Natural killer cell (primary cell): Measurements from ENCODE around the gene SIGLEC6. TPM values are rescaled to one million over a fixed set of nuclear protein-coding genes. Genes with fewer than 3 reads are reported as not detected.
A peak's percentile ranks its signal among the peaks of the same experiment; 100 is the strongest.

ENCODE experiments used
- ATAC-seq, 3 donors: fragments of 150-1000 bp in 2 of 3; fragments of 200-7000 bp in 1 of 3; cut with Tn5 transposase; 1 replicate in 1 of 3; 2 replicates in 2 of 3; pipeline ENCODE4 v1.10.0; 2021; ENCODE audit warnings: mild to moderate bottlenecking in 2 of 3, moderate library complexity in 2 of 3
- DNase-seq, 2 donors: peaks; one replicate each; pipeline versions ENCODE4 v3.0.0 to v3.0.0-alpha.2; 2013 to 2021; ENCODE audit warnings: mixed read lengths in 1 of 2
- H3K27ac ChIP-seq: one replicate; pipeline ENCODE4 v1.5.1; 2013; ENCODE audit warnings: mild to moderate bottlenecking, low read length
- H3K27me3 ChIP-seq: one replicate; pipeline ENCODE4 v1.6.1; 2013; ENCODE audit warnings: low read length; ENCODE audit not compliant: control insufficient read depth, insufficient read depth
- H3K36me3 ChIP-seq: one replicate; pipeline ENCODE4 v1.6.1; 2013; ENCODE audit warnings: low read length; ENCODE audit not compliant: control insufficient read depth, insufficient read depth
- H3K4me1 ChIP-seq: one replicate; pipeline ENCODE4 v1.6.1; 2013; ENCODE audit warnings: low read length; ENCODE audit not compliant: control insufficient read depth, insufficient read depth
- H3K4me3 ChIP-seq: one replicate; pipeline ENCODE4 v1.5.1; 2013; ENCODE audit warnings: low read length
- H3K9me3 ChIP-seq: one replicate; pipeline ENCODE4 v1.6.1; 2013; ENCODE audit warnings: low read length; ENCODE audit not compliant: control insufficient read depth, insufficient read depth
- H3K27ac Mint-ChIP-seq, 2 donors: one replicate each; pipeline ENCODE4 v1.8.0; 2022; ENCODE audit warnings: mild to moderate bottlenecking in 2 of 2, mixed read lengths in 2 of 2, moderate library complexity in 1 of 2
- H3K27me3 Mint-ChIP-seq, 2 donors: one replicate each; pipeline ENCODE4 v1.8.0; 2022; ENCODE audit warnings: low read depth in 2 of 2, mixed read lengths in 2 of 2
- H3K36me3 Mint-ChIP-seq: one replicate; pipeline ENCODE4 v1.8.0; 2022; ENCODE audit warnings: mixed read lengths
- H3K4me1 Mint-ChIP-seq, 2 donors: one replicate each; pipeline ENCODE4 v1.8.0; 2022; ENCODE audit warnings: mixed read lengths in 2 of 2
- H3K4me3 Mint-ChIP-seq: one replicate; pipeline ENCODE4 v1.8.0; 2022; ENCODE audit warnings: mild to moderate bottlenecking, moderate library complexity, mixed read lengths
- H3K9me3 Mint-ChIP-seq, 2 donors: one replicate each; pipeline ENCODE4 v1.8.0; 2022; ENCODE audit warnings: mixed read lengths in 2 of 2
- WGBS: methylation state at CpG from one replicate; pipeline ENCODE4 v1.1.7; 2013; ENCODE audit warnings: missing lambda C conversion rate; ENCODE audit not compliant: insufficient coverage; 5-methylcytosine and 5-hydroxymethylcytosine counted together
- intact Hi-C: fragments of 100-400 bp; cut with micrococcal nuclease; formaldehyde crosslinking; loops from one replicate; pipeline ENCODE4 v1.14.2; 2022
- total RNA-seq, 4 donors: library from RNA; stranded (reverse); fragments of 120-200 nt in 1 of 4; gene quantifications; one replicate each; pipeline versions ENCODE4 v1.2.3 to v1.2.4, GENCODE V29; 2013 to 2022
- TF ChIP-seq, protein P1 (sequence below): fragments of 200-600 bp; IDR thresholded peaks from one replicate; pipeline ENCODE4 v1.8.0; 2022; ENCODE audit warnings: antibody characterized with exemption

The SIGLEC6 gene
- total RNA-seq, 3 donors from 2014 or later (not counting 1 experiment from before 2014, with no cell fraction given) = 0.25 to 2.4 (median 0.59) TPM

DNA sequence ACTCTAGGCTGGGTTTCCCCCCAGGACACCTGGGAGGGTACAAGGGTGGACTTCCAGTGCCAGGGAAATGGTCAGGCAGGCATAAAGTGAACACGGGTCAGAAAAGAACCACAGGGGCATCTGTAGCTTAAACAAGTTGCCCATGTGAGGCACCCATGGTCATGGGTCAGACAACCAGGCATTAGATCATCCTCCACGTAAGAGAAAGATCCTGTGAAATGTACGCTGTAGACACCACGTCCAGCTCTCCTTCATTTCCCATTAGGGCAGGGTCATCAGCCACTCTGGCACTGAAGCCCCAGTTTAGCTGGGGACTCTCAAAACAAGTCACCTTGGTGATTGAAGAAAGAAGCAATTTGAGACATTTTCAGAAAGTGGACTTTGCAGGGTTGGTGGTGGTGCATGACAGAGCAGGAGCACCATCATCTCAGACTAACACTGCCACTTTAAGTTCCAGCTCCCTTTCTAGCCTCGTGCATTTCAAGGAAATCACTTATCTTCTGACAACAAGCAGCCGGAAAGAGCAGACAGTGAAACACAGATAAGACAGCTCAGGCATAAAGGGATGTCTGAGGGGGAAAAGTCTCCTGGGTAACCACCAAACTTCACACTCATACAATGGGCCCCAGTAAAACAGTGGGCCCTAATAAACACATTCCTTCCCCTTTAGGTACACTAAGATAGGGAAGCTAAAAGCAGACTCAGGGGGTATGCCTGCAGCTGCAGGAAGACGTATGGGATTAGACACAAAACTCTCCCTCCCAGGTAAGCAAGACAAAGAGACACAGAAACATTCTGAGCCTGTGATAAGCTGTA, 16.1 kb upstream of the SIGLEC6 start:
- ATAC-seq (no peak), DNase-seq (no peak)
- Histone ChIP-seq H3K27ac (no peak overlapping the region), H3K27me3 (no peaks in the 10 kb centered on the region), H3K9me3 (no peaks in the 10 kb centered on the region), H3K36me3 (no peaks in the 10 kb centered on the region), H3K4me3 (no peak overlapping the region), H3K4me1 (peaks cover 44% of the 10 kb centered on the region)
- Mint-ChIP-seq H3K9me3 (peaks cover 0 to under 1% of the 10 kb centered on the region in 2 donors), H3K36me3 (no peaks in the 10 kb centered on the region), H3K4me1 (peaks cover 28 to 49% of the 10 kb centered on the region in 2 donors), H3K27me3 (peaks cover 9 to 18% of the 10 kb centered on the region in 2 donors), H3K27ac (no peak overlapping the region), H3K4me3 (no peak overlapping the region)
- TF ChIP-seq, protein P1, sequence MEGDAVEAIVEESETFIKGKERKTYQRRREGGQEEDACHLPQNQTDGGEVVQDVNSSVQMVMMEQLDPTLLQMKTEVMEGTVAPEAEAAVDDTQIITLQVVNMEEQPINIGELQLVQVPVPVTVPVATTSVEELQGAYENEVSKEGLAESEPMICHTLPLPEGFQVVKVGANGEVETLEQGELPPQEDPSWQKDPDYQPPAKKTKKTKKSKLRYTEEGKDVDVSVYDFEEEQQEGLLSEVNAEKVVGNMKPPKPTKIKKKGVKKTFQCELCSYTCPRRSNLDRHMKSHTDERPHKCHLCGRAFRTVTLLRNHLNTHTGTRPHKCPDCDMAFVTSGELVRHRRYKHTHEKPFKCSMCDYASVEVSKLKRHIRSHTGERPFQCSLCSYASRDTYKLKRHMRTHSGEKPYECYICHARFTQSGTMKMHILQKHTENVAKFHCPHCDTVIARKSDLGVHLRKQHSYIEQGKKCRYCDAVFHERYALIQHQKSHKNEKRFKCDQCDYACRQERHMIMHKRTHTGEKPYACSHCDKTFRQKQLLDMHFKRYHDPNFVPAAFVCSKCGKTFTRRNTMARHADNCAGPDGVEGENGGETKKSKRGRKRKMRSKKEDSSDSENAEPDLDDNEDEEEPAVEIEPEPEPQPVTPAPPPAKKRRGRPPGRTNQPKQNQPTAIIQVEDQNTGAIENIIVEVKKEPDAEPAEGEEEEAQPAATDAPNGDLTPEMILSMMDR = no peak
- intact Hi-C loops = no loop called here
- 33% methylated on average over 6 of the region's 7 CpGs for WGBS

DNA sequence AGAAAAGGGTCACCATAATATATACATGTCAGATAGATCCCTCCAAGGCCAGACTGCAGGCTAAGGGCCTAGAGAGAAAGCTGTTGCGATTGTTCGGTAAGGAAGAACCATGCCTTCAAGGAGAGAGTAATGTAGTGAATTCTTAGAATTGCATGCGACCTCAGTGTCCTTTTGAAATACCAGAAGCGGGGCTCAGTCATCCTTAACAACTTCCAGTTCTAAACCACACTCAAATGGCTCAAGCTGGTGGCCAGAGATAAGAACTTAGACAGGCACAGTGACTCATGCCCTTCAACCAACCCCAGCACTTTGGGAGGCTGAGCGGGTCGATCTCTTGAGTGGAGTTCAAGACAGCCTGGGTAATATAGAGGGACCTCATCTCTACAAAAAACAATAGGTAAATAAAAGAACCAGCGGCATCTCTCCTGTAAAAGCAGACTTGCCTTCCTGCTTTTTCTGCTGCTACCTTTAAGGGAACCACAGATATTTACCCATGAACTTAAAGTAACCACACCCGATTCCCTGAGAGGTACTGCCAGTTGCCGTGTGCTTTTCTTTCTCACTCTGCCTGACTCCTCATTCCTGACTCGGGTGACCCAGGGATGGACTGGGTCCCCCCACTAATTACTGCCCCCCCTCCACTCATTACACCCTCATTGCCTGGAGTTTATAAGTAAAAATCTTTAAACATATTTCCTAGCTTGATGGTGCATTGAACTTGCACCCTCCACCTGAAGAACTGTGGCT, 15.4 kb upstream of the SIGLEC6 start:
- H3K36me3 ChIP-seq = no peaks in the 10 kb centered on the region
- Mint-ChIP-seq H3K36me3 (no peaks in the 10 kb centered on the region), H3K27ac (no peak overlapping the region), H3K27me3 (peaks cover 9 to 18% of the 10 kb centered on the region in 2 donors), H3K4me3 (no peak overlapping the region), H3K4me1 (peaks cover 24 to 42% of the 10 kb centered on the region in 2 donors), H3K9me3 (no peaks in the 10 kb centered on the region)
- no peaks in the 10 kb centered on the region for H3K27me3 ChIP-seq
- DNase-seq (no peak), ATAC-seq (peak in 1 of 3 donors; percentile 81)
- H3K4me3 ChIP-seq = no peak overlapping the region
- no peak overlapping the region for H3K27ac ChIP-seq
- 12% methylated on average over 9 of the region's 10 CpGs for WGBS
- no peaks in the 10 kb centered on the region for H3K9me3 ChIP-seq
- H3K4me1 ChIP-seq = peaks cover 41% of the 10 kb centered on the region
- TF ChIP-seq, protein P1 = no peak
- intact Hi-C loops = no loop called here

DNA sequence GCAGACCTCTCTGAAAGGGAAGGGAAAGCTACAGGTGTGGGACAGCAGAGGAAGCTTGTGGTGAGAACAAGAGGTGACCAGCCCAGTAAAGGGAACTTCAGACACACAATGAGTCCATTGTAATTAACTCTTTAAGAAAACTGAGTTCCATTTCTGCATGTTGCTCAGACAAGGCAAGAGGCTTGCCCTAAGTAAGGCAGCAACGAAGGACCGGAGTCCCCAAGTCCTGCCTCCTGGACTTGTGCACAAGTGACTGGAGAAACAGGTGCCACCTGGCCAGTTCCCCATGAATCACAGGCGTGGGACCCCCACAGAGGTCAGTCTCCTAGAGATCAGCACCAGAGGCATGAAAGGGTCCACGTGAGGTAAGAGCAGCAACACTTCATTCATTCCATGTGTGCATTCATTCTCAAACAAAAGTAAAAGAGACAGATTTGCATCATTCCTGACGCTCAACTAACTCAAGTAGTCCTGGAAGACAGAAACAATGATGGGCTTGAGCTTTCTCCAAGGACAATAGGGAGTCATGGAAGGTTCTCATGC, 14.7 kb upstream of the SIGLEC6 start:
- H3K4me1 ChIP-seq = peaks cover 37% of the 10 kb centered on the region
- H3K27me3 ChIP-seq = no peaks in the 10 kb centered on the region
- Mint-ChIP-seq H3K27ac (no peak overlapping the region), H3K27me3 (peaks cover 15 to 18% of the 10 kb centered on the region in 2 donors), H3K9me3 (no peaks in the 10 kb centered on the region), H3K36me3 (no peaks in the 10 kb centered on the region), H3K4me3 (no peak overlapping the region), H3K4me1 (peaks cover 18 to 35% of the 10 kb centered on the region in 2 donors)
- intact Hi-C loops = no loop called here
- 60% methylated on average over 5 of the region's 5 CpGs for WGBS
- H3K9me3 ChIP-seq = no peaks in the 10 kb centered on the region
- no peak overlapping the region for H3K4me3 ChIP-seq
- ATAC-seq (no peak), DNase-seq (no peak)
- no peak overlapping the region for H3K27ac ChIP-seq
- TF ChIP-seq, protein P1 = no peak
- H3K36me3 ChIP-seq = no peaks in the 10 kb centered on the region
